KOPT-K1 (cell line): ENCODE results near the gene MECP2.
A peak's percentile ranks its signal among the peaks of the same experiment; 100 is the strongest.

ENCODE experiments used
- H3K27ac ChIP-seq: fragments of 200-600 bp; sonication (generic); 2 replicates; pipeline ENCODE4 v1.5.1; 2016; ENCODE audit warnings: antibody characterized with exemption, mild to moderate bottlenecking, low read depth, low read length; ENCODE audit not compliant: poor library complexity, severe bottlenecking
- H3K36me3 ChIP-seq: fragments of 200-600 bp; sonication (generic); 2 replicates; pipeline ENCODE4 v1.5.1; 2017; ENCODE audit warnings: antibody characterized with exemption, mild to moderate bottlenecking, low read length, moderate library complexity; ENCODE audit not compliant: insufficient read depth
- H3K9me3 ChIP-seq: fragments of 200-600 bp; sonication (generic); 2 replicates; pipeline ENCODE4 v1.5.1; 2017; ENCODE audit warnings: antibody characterized with exemption, low read length, mild to moderate bottlenecking; ENCODE audit not compliant: insufficient read depth, poor library complexity, severe bottlenecking

Gene MECP2

DNA sequence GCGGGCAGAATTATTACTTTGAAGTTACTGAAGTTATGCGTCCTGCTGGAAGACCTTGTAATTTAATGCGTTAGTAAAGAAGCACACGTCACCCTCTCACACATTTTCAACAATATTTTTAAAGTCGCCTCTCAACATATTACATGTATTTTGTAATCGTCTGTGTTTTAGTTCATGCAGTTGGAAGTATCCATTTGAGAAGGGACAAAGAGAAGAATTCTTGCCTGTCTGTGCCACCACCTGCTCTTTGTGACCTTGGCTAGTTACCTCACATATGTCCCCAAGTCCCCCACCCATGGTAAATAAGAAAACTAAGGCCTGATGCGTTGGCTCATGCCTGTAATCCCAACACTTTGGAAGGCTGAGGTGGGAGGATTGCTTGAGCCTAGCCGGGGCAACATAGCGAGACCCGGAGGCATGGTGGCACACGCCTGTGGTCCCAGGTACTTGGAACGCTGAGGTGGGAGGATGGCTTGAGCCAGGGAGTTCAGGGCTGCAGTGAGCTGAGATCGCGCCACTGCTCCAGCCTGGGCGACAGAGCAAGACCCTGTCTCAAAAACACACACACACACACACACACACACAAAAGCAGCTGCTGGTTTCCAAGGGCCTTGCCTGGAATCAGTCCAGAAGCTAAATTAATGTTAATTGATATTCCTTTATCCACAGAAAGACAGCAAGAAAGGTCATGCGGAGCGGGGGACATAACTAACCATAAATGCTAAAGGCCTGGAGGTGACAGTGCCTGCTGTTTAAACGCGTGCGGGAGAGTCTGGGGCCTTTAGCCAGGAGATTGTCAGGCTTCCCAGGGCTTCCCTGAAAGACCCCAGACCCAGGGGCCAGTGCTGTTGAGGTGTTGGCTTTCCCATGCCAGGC lies 124.2 kb downstream of the MECP2 start:
- no peaks in the 10 kb centered on the region for H3K9me3 ChIP-seq
- H3K36me3 ChIP-seq = peaks cover 11% of the 10 kb centered on the region; the same call in 1 of the 2 replicates
- H3K27ac ChIP-seq = peak overlapping the region; percentile 100

DNA sequence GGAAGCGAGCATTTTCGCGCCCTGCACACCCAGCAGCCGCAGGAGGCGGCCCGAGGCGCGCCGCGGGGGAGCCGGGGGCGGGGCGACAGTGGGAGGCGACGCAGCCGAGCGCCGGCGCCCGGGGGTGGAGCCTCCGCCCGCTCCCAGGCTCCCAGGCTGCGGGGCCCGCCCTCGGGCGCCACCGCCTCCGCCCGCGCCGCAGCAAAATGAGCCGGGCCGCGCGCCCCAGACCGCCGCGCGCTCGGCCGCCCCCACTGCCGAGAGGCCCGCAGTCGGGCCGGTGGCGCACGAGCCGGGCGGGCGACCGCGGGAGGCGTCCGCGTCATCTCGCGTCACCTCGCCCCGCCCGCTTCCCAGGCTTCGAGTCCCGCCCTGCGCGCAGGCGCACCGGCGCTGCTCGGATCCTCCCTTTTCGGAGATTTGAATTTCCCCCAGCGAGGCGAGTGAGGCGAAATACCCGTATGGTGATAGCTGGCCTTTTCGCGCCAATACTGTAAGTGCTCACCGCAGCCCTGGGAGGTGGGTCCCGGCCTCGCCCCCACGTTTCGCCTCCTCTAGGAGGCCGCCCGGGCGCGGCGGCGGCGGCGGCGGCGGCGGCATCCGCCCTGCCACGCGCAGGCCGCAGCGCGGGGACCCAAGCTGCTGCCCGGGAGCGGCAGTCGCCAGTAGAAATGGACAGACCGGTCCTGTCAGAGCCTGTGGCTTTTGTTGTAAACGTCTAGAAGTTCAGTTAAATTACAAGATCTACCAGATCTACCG lies 125.0 kb downstream of the MECP2 start, which contains the start of gene TMEM187:
Gene TMEM187 (plus strand): TSS at position 387 of the 759 bp plus-strand sequence. CDS start 9,309 bp downstream, outside the sequence.
- H3K36me3 ChIP-seq = peaks cover 16% of the 10 kb centered on the region; the same call in 1 of the 2 replicates
- H3K27ac ChIP-seq = peak within 1 kb of the TSS; percentile 100

More for the DNA sequence above, 125.0 kb downstream of the MECP2 start, which contains the start of gene TMEM187:
- H3K9me3 ChIP-seq = no peaks in the 10 kb centered on the region
